SK-N-SH (cell line): ENCODE results near the gene LTA4H. TPM values are rescaled to one million over a fixed set of nuclear protein-coding genes. Genes with fewer than 3 reads are reported as not detected.

Experiments used
- CTCF ChIA-PET: fragments of 300-600, 350-600 bp; formaldehyde crosslinking; extraction: SDS; loops from one replicate; lab custom pipeline; 2021; lab: Yijun Ruan, JAX
- POLR2A ChIA-PET: fragments of 350-600 bp; sonication (Branson Sonifier 250); formaldehyde crosslinking; extraction: SDS; loops from one replicate; lab custom pipeline; 2020; ENCODE audit warnings: antibody characterized with exemption, inconsistent platforms; lab: Yijun Ruan, JAX
- DNase-seq: peaks from one replicate; pipeline ENCODE4 v3.0.0; 2012
- H2AFZ ChIP-seq: fragments of 200-600 bp; sonication (generic); 2 replicates; pipeline ENCODE4 v1.8.1; 2016; ENCODE audit warnings: antibody characterized with exemption, mild to moderate bottlenecking, low read depth
- H3F3A ChIP-seq: fragments of 200-600 bp; sonication (generic); replicated peaks from 2 replicates; pipeline ENCODE3; 2016; ENCODE audit warnings: antibody characterized with exemption, mild to moderate bottlenecking; ENCODE audit not compliant: insufficient read depth
- H3K27ac ChIP-seq, 2 experiments: fragments of 200-500 bp in 1 of 2; fragments of 200-600 bp in 1 of 2; sonication (Bioruptor generic) in 1 of 2; sonication (generic), shearing (Covaris generic) in 1 of 2; 2 replicates each; pipeline versions ENCODE4 v1.5.1 to v1.6.1; 2014 to 2016; ENCODE audit warnings: low read depth in 2 of 2, inconsistent platforms in 1 of 2, low read length in 1 of 2, mild to moderate bottlenecking in 1 of 2, mixed read lengths in 1 of 2
- H3K27me3 ChIP-seq: fragments of 200-600 bp; sonication (generic), shearing (Covaris generic); 2 replicates; pipeline ENCODE4 v1.6.1; 2016; ENCODE audit warnings: mixed run types; ENCODE audit not compliant: insufficient read depth
- H3K36me3 ChIP-seq, 2 experiments: fragments of 200-500 bp in 1 of 2; fragments of 200-600 bp in 1 of 2; sonication (Bioruptor generic) in 1 of 2; sonication (generic) in 1 of 2; replicated peaks in 1 of 2; 2 replicates each; pipeline versions ENCODE3 to v1.5.1; 2014 to 2016; ENCODE audit warnings: low read length in 1 of 2, mild to moderate bottlenecking in 1 of 2; ENCODE audit not compliant: insufficient read depth in 2 of 2, control insufficient read depth in 1 of 2
- H3K4me1 ChIP-seq, 2 experiments: fragments of 200-500 bp in 1 of 2; fragments of 200-600 bp in 1 of 2; sonication (Bioruptor generic) in 1 of 2; sonication (generic), shearing (Covaris generic) in 1 of 2; 2 replicates each; pipeline versions ENCODE4 v1.5.1 to v1.6.1; 2014 to 2016; ENCODE audit warnings: low read depth in 1 of 2, low read length in 1 of 2, mixed run types in 1 of 2; ENCODE audit not compliant: insufficient read depth in 2 of 2, control insufficient read depth in 1 of 2
- H3K4me2 ChIP-seq: fragments of 200-600 bp; sonication (generic), shearing (Covaris generic); 2 replicates; pipeline ENCODE4 v1.6.1; 2017; ENCODE audit warnings: mixed run types
- H3K4me3 ChIP-seq, 2 experiments: fragments of 200-500 bp in 1 of 2; fragments of 200-600 bp in 1 of 2; sonication (Bioruptor generic) in 1 of 2; sonication (generic), shearing (Covaris generic) in 1 of 2; 2 replicates each; pipeline versions ENCODE4 v1.5.1 to v1.8.1; 2014 to 2016; ENCODE audit warnings: low read depth in 2 of 2, inconsistent platforms in 1 of 2, low read length in 1 of 2, mild to moderate bottlenecking in 1 of 2, mixed read lengths in 1 of 2, moderate library complexity in 1 of 2
- H3K79me2 ChIP-seq: fragments of 200-600 bp; sonication (generic); 2 replicates; pipeline ENCODE4 v1.8.1; 2017; ENCODE audit warnings: mild to moderate bottlenecking; ENCODE audit not compliant: insufficient read depth
- H3K9ac ChIP-seq: fragments of 200-600 bp; sonication (generic); 2 replicates; pipeline ENCODE4 v1.6.1; 2017; ENCODE audit warnings: mixed run types
- H3K9me2 ChIP-seq: fragments of 200-600 bp; sonication (generic); 2 replicates; pipeline ENCODE4 v1.6.1; 2017; ENCODE audit warnings: mixed run types
- H3K9me3 ChIP-seq: fragments of 200-600 bp; sonication (generic); 2 replicates; pipeline ENCODE4 v1.6.1; 2017; ENCODE audit warnings: mixed run types, mild to moderate bottlenecking, moderate library complexity
- H4K20me1 ChIP-seq: fragments of 200-600 bp; sonication (generic); 2 replicates; pipeline ENCODE4 v1.6.1; 2017; ENCODE audit warnings: mild to moderate bottlenecking, mixed run types; ENCODE audit not compliant: insufficient read depth
- CHD2 ChIP-seq: fragments of 150-350 bp; IDR thresholded peaks from 2 replicates; pipeline ENCODE4 v1.6.1; 2018; ENCODE audit warnings: low read length; ENCODE audit not compliant: partially characterized antibody
- ELF1 ChIP-seq: IDR thresholded peaks from 2 replicates; pipeline ENCODE4 v1.4.0; 2012
- EP300 ChIP-seq, 2 experiments: IDR thresholded peaks; 2 replicates each; pipeline versions ENCODE4 v1.4.0 to v1.6.1; 2012; ENCODE audit warnings: borderline replicate concordance in 1 of 2, low read depth in 1 of 2, low read length in 1 of 2
- EZH2phosphoT487 ChIP-seq: fragments of 200-600 bp; sonication (generic); IDR thresholded peaks from 2 replicates; pipeline ENCODE4 v1.6.1; 2017; ENCODE audit warnings: low read depth, mixed run types, mild to moderate bottlenecking, antibody characterized with exemption, moderate library complexity, borderline replicate concordance
- FOXM1 ChIP-seq: IDR thresholded peaks from 2 replicates; pipeline ENCODE4 v1.4.0; 2012; ENCODE audit warnings: low read depth, mild to moderate bottlenecking
- GABPA ChIP-seq: IDR thresholded peaks from 2 replicates; pipeline ENCODE4 v1.4.0; 2012; ENCODE audit warnings: low read depth, mild to moderate bottlenecking
- IRF3 ChIP-seq: fragments of 150-350 bp; IDR thresholded peaks from 2 replicates; pipeline ENCODE4 v1.6.1; 2016; ENCODE audit warnings: mild to moderate bottlenecking, low read depth, low read length
- MXI1 ChIP-seq: IDR thresholded peaks from 2 replicates; pipeline ENCODE4 v1.6.1; 2012; ENCODE audit warnings: mild to moderate bottlenecking, low read depth, low read length, improper control_type of control experiment
- NFIC ChIP-seq: IDR thresholded peaks from 2 replicates; pipeline ENCODE4 v1.4.0; 2012; ENCODE audit warnings: borderline replicate concordance
- PBX3 ChIP-seq: IDR thresholded peaks from 2 replicates; pipeline ENCODE4; 2012
- RAD21 ChIP-seq: IDR thresholded peaks from 2 replicates; pipeline ENCODE4 v1.6.1; 2012; ENCODE audit warnings: mild to moderate bottlenecking, low read length
- RCOR1 ChIP-seq: fragments of 150-350 bp; IDR thresholded peaks from 2 replicates; pipeline ENCODE4 v1.6.1; 2017; ENCODE audit warnings: antibody characterized with exemption, low read length
- REST ChIP-seq: IDR thresholded peaks from 2 replicates; pipeline ENCODE4 v1.6.1; 2012; ENCODE audit warnings: mild to moderate bottlenecking, low read depth, low read length, moderate library complexity
- RFX5 ChIP-seq: IDR thresholded peaks from 2 replicates; pipeline ENCODE4 v1.6.1; 2012; ENCODE audit warnings: mild to moderate bottlenecking, improper control_type of control experiment, low read length
- RXRA ChIP-seq: IDR thresholded peaks from 2 replicates; pipeline ENCODE4 v1.4.0; 2012; ENCODE audit warnings: low read depth, mild to moderate bottlenecking, borderline replicate concordance
- SIN3A ChIP-seq: IDR thresholded peaks from 2 replicates; pipeline ENCODE4 v1.6.1; 2012; ENCODE audit warnings: low read depth, mild to moderate bottlenecking, low read length, moderate library complexity, borderline replicate concordance
- SMC3 ChIP-seq: IDR thresholded peaks from 2 replicates; pipeline ENCODE4 v1.6.1; 2012; ENCODE audit warnings: low read depth, low read length, improper control_type of control experiment
- TAF1 ChIP-seq: IDR thresholded peaks from 2 replicates; pipeline ENCODE4 v1.6.1; 2012; ENCODE audit warnings: low read depth, mild to moderate bottlenecking, low read length, moderate library complexity, borderline replicate concordance
- TCF12 ChIP-seq: IDR thresholded peaks from 2 replicates; pipeline ENCODE4 v1.4.0; 2012
- TEAD4 ChIP-seq: IDR thresholded peaks from 2 replicates; pipeline ENCODE4 v1.4.0; 2012; ENCODE audit warnings: mild to moderate bottlenecking, borderline replicate concordance; ENCODE audit not compliant: insufficient read depth
- ZBTB33 ChIP-seq: IDR thresholded peaks from 2 replicates; pipeline ENCODE4 v1.4.0; 2012; ENCODE audit warnings: low read depth, borderline replicate concordance
- WGBS: methylation state at CpG from one replicate; pipeline ENCODE4 v1.1.6; 2017; ENCODE audit warnings: low lambda C conversion rate; 5-methylcytosine and 5-hydroxymethylcytosine counted together
- polyA plus RNA-seq, 3 experiments: library from polyadenylated mRNA; depleted of rRNA; stranded (reverse); fragments of >200 nt; gene quantifications; 2 replicates each; pipeline ENCODE4 v1.2.3, GENCODE V29; 2012
- TF ChIP-seq, protein P1 (sequence below): fragments of 200-600 bp; sonication (generic); IDR thresholded peaks from 2 replicates; pipeline ENCODE4 v1.6.1; 2017; ENCODE audit warnings: antibody characterized with exemption, mild to moderate bottlenecking, moderate library complexity

Gene LTA4H
- polyA plus RNA-seq, 1 of the 3 experiments (the other 2 are of a cell fraction), result 55.9 TPM

DNA sequence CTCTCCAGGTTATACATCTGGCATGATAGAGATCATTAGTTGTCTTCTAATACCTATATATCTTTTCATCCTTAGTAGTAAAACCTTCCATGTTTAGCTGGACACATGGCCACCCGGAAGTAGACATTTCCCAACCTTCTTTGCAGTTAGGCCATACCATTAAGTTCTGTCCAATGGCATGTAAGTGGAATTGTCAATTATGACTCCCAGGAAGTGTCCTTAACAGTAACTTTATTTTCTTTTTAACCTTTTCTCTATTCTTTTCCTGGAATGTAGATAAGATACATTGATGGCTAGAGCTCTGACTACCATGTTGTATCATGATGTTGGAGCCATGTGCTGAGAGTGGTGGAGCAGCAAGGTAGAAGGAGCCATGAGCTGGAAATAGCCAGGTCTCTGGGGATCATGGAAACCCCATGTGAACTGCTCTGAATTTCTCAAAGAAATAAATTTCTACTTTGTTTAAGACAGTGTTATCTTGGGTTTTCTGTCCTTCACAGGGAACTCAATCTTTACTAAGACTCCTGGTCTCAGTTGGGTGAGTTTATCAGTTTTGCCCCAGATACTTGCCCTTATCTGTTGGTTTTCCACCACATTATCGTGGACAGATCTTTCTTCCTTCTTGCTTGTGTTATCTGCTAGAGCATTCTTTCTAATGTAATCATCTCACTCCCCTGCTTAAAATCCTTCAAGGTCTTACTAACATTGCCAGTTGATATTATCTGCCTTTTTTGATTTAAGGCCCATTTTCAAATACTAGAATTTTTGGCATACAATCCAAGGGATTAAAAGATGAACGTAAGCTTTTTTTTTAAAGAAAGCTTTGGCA, 5.1 kb upstream of the LTA4H start:
- Histone ChIP-seq H3K9me3 (no peaks in the 10 kb centered on the region), H3K9ac (no peak overlapping the region), H3K27me3 (no peaks in the 10 kb centered on the region), H3K4me2 (no peak overlapping the region), H3F3A (no peaks in the 10 kb centered on the region), H3K36me3 (no peaks in the 10 kb centered on the region), H3K4me3 (no peak overlapping the region), H3K79me2 (no peaks in the 10 kb centered on the region), H3K9me2 (no peaks in the 10 kb centered on the region), H3K27ac (no peak overlapping the region; a peak in 1 of 4 replicates), H3K4me1 (no peaks in the 10 kb centered on the region; a peak in 1 of 4 replicates), H4K20me1 (no peaks in the 10 kb centered on the region), H2AFZ (no peak overlapping the region)
- ChIA-PET CTCF (no interaction called here), POLR2A (no interaction called here)
- no peak for DNase-seq
- 35% methylated on average over 3 of the region's 3 CpGs for WGBS
- TF ChIP-seq NFIC (peak; percentile 46; the same call in 1 of the 2 replicates), RXRA (no peak), EP300 (IDR thresholded peaks at IDR 0.05; ENCODE audit: borderline replicate concordance in 1 of 2, low read depth in 1 of 2, low read length in 1 of 2) (no peak), TEAD4 (0 out of 2 replicates have a peak, but pooled peaks have one; percentile 9), FOXM1 (no peak), PBX3 (peak; percentile 42), SMC3 (no peak), SIN3A (no peak), GABPA (no peak), EZH2phosphoT487 (no peak), TAF1 (no peak), ZBTB33 (no peak), RAD21 (no peak), CHD2 (no peak), RFX5 (no peak), MXI1 (no peak), ELF1 (no peak), RCOR1 (no peak), IRF3 (no peak), REST (no peak), TCF12 (peak; percentile 30; the same call in 1 of the 2 replicates)
- TF ChIP-seq, protein P1, sequence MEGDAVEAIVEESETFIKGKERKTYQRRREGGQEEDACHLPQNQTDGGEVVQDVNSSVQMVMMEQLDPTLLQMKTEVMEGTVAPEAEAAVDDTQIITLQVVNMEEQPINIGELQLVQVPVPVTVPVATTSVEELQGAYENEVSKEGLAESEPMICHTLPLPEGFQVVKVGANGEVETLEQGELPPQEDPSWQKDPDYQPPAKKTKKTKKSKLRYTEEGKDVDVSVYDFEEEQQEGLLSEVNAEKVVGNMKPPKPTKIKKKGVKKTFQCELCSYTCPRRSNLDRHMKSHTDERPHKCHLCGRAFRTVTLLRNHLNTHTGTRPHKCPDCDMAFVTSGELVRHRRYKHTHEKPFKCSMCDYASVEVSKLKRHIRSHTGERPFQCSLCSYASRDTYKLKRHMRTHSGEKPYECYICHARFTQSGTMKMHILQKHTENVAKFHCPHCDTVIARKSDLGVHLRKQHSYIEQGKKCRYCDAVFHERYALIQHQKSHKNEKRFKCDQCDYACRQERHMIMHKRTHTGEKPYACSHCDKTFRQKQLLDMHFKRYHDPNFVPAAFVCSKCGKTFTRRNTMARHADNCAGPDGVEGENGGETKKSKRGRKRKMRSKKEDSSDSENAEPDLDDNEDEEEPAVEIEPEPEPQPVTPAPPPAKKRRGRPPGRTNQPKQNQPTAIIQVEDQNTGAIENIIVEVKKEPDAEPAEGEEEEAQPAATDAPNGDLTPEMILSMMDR, result no peak
